GM12891 (cell line): Measurements from ENCODE around the gene COL8A2.

Experiments used
- DNase-seq: peaks from one replicate; pipeline ENCODE4 v3.0.0; 2011; ENCODE audit warnings: low spot score; ENCODE audit not compliant: insufficient read length
- FAIRE-seq: peaks from 2 replicates; lab custom pipeline; 2011; peaks lifted over from hg19 to GRCh38; lab: Jason Lieb, UNC
- PAX5 ChIP-seq: IDR thresholded peaks from 2 replicates; pipeline ENCODE4 v1.6.1; 2011; ENCODE audit warnings: low read length, moderate library complexity, mild to moderate bottlenecking; ENCODE audit not compliant: insufficient read depth, severe bottlenecking
- POLR2A ChIP-seq: IDR thresholded peaks from 2 replicates; pipeline ENCODE4 v1.6.1; 2011; ENCODE audit warnings: low read depth, low read length, control low read depth
- POLR2AphosphoS5 ChIP-seq: IDR thresholded peaks from 2 replicates; pipeline ENCODE4 v1.6.1; 2011; ENCODE audit warnings: low read depth, low read length, control low read depth
- POU2F2 ChIP-seq: IDR thresholded peaks from 2 replicates; pipeline ENCODE4 v1.6.1; 2011; ENCODE audit warnings: low read depth, mild to moderate bottlenecking, control low read depth, low read length, moderate library complexity
- SPI1 ChIP-seq: IDR thresholded peaks from 2 replicates; pipeline ENCODE4 v1.6.1; 2011; ENCODE audit warnings: low read depth, low read length, control low read depth
- TAF1 ChIP-seq: IDR thresholded peaks from 2 replicates; pipeline ENCODE4 v1.6.1; 2011; ENCODE audit warnings: low read depth, low read length, control low read depth

Gene COL8A2

DNA sequence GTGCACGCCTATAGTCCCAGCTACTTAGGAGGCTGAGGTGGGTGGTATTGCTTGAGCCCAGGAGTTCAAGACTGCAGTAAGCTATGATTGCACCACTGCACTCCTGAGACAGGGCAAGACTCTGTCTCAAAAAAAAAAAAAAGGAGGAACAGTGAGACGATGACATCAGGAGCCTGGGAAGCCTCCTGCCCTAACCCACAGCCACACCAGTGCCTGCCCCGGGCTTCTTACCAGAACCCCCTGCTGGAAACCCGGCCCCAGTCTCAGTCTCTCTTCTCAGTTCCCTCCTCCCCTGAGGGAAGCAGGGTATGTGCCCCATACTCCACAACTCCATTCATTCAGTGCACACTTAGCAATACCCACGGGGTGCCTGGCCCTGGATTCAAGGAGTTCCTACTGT is 9.1 kb downstream of the COL8A2 start:
- TF ChIP-seq TAF1 (no peak), POLR2AphosphoS5 (no peak), PAX5 (no peak), POU2F2 (no peak), SPI1 (no peak), POLR2A (no peak)
- no peak for DNase-seq
- FAIRE-seq: no peak

GRCh38 chr1:36115200-36115669 is 9.8 kb downstream of the COL8A2 start:
- no peak for TF ChIP-seq PAX5
- no peak for TF ChIP-seq POU2F2
- no peak for TF ChIP-seq TAF1
- no peak for TF ChIP-seq POLR2A
- TF ChIP-seq POLR2AphosphoS5: no peak
- FAIRE-seq (no peak), DNase-seq (no peak)

DNA sequence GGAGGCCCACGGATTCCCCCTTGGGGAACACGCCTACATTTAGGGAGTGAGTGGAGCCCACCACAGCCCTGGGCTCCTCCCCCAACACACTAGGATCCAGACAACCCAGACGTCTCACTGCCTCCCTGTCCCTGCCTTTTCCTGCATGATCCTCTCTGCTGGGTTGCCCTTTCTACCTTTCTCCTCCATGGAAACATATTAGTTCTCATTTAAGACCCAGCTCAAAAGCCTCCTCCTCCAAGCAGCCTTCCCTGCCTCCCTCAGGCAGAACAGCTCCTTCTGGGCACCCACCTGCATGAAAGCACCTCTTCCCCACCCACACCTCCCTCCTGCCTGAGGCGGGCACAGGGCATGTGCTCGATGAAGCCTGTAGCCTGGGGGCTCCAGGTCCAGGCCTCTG is 10.7 kb downstream of the COL8A2 start:
- no peak for TF ChIP-seq POU2F2
- TF ChIP-seq TAF1: no peak
- no peak for TF ChIP-seq SPI1
- TF ChIP-seq PAX5: no peak
- no peak for TF ChIP-seq POLR2AphosphoS5
- no peak for TF ChIP-seq POLR2A
- DNase-seq (no peak), FAIRE-seq (no peak)

GRCh38 chr1:36112823-36113222 is 12.2 kb downstream of the COL8A2 start:
- TF ChIP-seq TAF1 (no peak), PAX5 (no peak), POU2F2 (no peak), POLR2AphosphoS5 (no peak), POLR2A (no peak), SPI1 (no peak)
- FAIRE-seq: no peak
- no peak for DNase-seq

DNA sequence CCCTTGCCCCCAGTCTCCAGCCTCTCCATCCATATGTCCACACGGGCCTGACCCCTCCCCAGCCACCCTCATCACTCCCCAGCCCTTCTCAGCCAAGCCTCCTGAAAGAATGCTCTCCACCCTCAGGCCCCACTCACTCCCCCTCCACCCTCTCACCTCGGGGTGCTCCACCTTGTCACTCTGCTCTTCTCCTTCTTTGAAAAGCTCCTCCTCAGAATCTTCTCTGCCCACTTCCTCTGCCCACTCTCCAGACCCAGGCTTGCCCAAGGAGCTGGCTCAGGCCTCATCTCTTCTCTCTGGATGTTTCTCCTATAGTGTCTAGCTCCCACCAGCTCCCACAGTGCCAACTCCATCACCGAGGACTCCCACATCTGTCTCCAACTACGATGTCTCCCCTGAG is 13.9 kb downstream of the COL8A2 start:
- TF ChIP-seq PAX5: no peak
- no peak for TF ChIP-seq TAF1
- TF ChIP-seq POLR2AphosphoS5: no peak
- no peak for TF ChIP-seq POU2F2
- TF ChIP-seq SPI1: no peak
- TF ChIP-seq POLR2A: no peak
- DNase-seq: no peak
- FAIRE-seq: no peak

DNA sequence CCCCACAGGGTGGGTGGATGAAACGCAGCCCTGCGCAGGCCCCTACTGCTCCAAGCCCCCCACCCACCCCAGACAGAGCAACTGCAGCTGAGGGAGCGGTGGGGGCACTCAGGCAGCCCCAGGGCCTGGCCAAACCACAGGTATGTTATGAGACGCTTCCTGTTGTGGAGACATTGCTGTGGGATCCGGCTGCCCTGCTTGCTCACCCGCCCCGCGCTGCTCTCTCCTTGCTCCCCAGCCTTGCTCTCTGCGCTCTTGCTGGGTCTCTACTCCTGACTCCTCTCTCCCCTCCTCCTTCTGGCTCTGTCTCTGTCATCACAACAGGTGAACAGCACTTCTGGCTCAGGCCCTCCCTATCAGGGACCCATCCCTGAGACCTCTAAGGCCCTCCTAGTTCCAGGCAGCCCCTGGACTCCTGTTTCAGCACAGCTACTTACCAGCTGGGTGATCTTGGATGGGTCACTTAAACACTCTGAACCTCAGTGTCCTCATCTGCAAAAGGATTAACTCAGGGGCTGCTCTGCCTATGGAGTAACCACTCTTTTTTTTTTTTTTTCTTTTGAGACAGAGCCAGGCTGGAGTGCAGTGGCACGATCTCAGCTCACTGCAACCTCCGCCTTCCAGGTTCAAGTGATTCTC is 15.9 kb downstream of the COL8A2 start:
- FAIRE-seq: peak; percentile 75
- TF ChIP-seq PAX5: no peak
- no peak for TF ChIP-seq POLR2AphosphoS5
- TF ChIP-seq SPI1: no peak
- TF ChIP-seq TAF1: no peak
- no peak for DNase-seq

DNA sequence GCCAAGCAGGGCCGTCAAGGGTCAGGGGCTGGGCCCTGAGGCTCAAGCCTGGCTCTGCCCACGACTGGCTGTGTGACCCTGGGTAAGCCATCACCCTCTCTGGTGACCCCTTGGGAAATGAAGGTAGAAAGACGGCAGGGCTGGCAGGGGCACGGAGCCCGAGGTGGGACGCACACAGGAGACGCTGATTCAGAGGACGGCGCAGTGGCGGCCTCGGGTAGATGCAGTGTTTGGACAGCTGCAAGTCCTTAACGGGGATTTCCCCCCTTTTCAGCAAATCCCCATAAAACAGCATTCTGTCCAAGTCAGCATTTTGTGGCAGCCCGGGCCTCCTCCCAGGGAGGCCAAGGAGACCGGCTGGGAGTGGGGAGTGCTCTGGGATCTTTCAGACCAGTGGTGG is 16.7 kb downstream of the COL8A2 start:
- FAIRE-seq (no peak), DNase-seq (no peak)
- TF ChIP-seq TAF1 (no peak), POLR2AphosphoS5 (no peak), POLR2A (no peak), PAX5 (no peak), POU2F2 (no peak), SPI1 (no peak)

- no peak for DNase-seq
- no peak for TF ChIP-seq SPI1
- TF ChIP-seq POLR2A: no peak
- TF ChIP-seq TAF1: no peak
- TF ChIP-seq POLR2AphosphoS5: no peak
- no peak for TF ChIP-seq POU2F2
- TF ChIP-seq PAX5: no peak
- FAIRE-seq: no peak
Observed at GRCh38 chr1:36107394-36107793, 17.6 kb downstream of the COL8A2 start.

GRCh38 chr1:36106269-36106668 is 18.8 kb downstream of the COL8A2 start:
- FAIRE-seq: no peak
- no peak for TF ChIP-seq POLR2AphosphoS5

DNA sequence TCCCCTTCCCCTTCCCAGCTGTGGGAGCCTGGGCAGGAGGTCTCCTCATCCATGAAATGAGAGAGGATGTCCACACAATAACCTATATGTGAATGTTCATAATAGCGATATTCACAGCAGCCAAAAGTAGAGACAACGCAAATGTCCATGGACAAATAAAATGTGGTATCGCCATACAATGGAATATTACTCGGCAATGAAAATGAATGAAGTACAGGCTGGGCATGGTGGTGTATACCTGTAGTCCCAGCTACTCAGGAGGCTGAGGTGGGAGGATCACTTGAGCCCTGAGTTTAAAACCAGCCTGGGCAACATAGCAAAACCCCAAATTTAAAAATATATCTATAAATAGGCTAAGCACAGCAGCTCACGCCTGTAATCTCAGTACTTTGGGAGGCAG is 23.5 kb downstream of the COL8A2 start:
- no peak for DNase-seq
- no peak for FAIRE-seq
- TF ChIP-seq TAF1 (no peak), POLR2AphosphoS5 (no peak), POLR2A (no peak)

More at GRCh38 chr1:36106269-36106668, 18.8 kb downstream of the COL8A2 start:
- no peak for DNase-seq
